Activated CD8-positive, alpha-beta T cell treated with anti-CD3 and anti-CD28 coated beads for 36 hours (primary cell): ENCODE results near the gene LRRIQ4. TPM values are rescaled to one million over a fixed set of nuclear protein-coding genes. Genes with fewer than 3 reads are reported as not detected.

Source experiments
- ATAC-seq: fragments of 200-7000 bp; cut with Tn5 transposase; one replicate; pipeline ENCODE4 v1.10.0; 2021; ENCODE audit warnings: mild to moderate bottlenecking, moderate library complexity
- CTCF ChIA-PET: fragments of 350-600 bp; sonication (Branson Sonifier 250); formaldehyde crosslinking; loops from one replicate; lab custom pipeline; 2021; ENCODE audit warnings: antibody characterized with exemption; lab: Charles Lee
- POLR2A ChIA-PET: fragments of 350-600 bp; sonication (Branson Sonifier 250); formaldehyde crosslinking; loops from one replicate; lab custom pipeline; 2021; ENCODE audit warnings: antibody characterized with exemption; lab: Charles Lee
- DNase-seq: peaks from one replicate; pipeline ENCODE4 v3.0.0-alpha.2; 2020
- H3K27ac Mint-ChIP-seq: one replicate; pipeline ENCODE4 v1.8.0; 2021; ENCODE audit warnings: mild to moderate bottlenecking, mixed read lengths
- H3K27me3 Mint-ChIP-seq: one replicate; pipeline ENCODE4 v1.8.0; 2021; ENCODE audit warnings: mixed read lengths
- H3K36me3 Mint-ChIP-seq: one replicate; pipeline ENCODE4 v1.8.0; 2021; ENCODE audit warnings: low read depth, mixed read lengths
- H3K4me1 Mint-ChIP-seq: one replicate; pipeline ENCODE4 v1.8.0; 2021; ENCODE audit warnings: low read depth, mixed read lengths
- H3K4me3 Mint-ChIP-seq: one replicate; pipeline ENCODE4 v1.8.0; 2021; ENCODE audit warnings: mild to moderate bottlenecking, moderate library complexity, mixed read lengths
- H3K9me3 Mint-ChIP-seq: one replicate; pipeline ENCODE4 v1.8.0; 2021; ENCODE audit warnings: mixed read lengths
- CTCF ChIP-seq: fragments of 200-600 bp; IDR thresholded peaks from one replicate; pipeline ENCODE4 v1.8.0; 2022; ENCODE audit warnings: antibody characterized with exemption, mild to moderate bottlenecking
- intact Hi-C: fragments of 100-400 bp; cut with micrococcal nuclease; formaldehyde crosslinking; loops from one replicate; pipeline ENCODE4 v1.10.0; 2022
- total RNA-seq, 2 experiments: library from RNA; stranded (reverse); gene quantifications; one replicate each; pipeline ENCODE4 v1.2.3, GENCODE V29; 2021

Gene LRRIQ4
- total RNA-seq, 2 experiments from 2014 or later: 0.18 TPM; not detected in 1

GRCh38 chr3:169781209-169781855 is 31.3 kb upstream of the LRRIQ4 start:
- POLR2A ChIA-PET: no interaction called here
- CTCF ChIA-PET: no interaction called here
- H3K4me1 Mint-ChIP-seq: peaks cover 40% of the 10 kb centered on the region

GRCh38 chr3:169787120-169787519 is 25.6 kb upstream of the LRRIQ4 start:
- Mint-ChIP-seq H3K36me3 (peaks cover 31% of the 10 kb centered on the region), H3K4me1 (peaks cover 15% of the 10 kb centered on the region), H3K27me3 (no peaks in the 10 kb centered on the region), H3K27ac (no peak overlapping the region), H3K4me3 (no peak overlapping the region), H3K9me3 (no peaks in the 10 kb centered on the region)
- no peak for TF ChIP-seq CTCF
- CTCF ChIA-PET: no interaction called here
- intact Hi-C loops: no loop called here
- DNase-seq: no peak
- no peak for ATAC-seq
- POLR2A ChIA-PET: no interaction called here

More at GRCh38 chr3:169781209-169781855, 31.3 kb upstream of the LRRIQ4 start:
- H3K27me3 Mint-ChIP-seq: no peaks in the 10 kb centered on the region
- H3K36me3 Mint-ChIP-seq: peaks cover 50% of the 10 kb centered on the region
- DNase-seq: no peak
- H3K9me3 Mint-ChIP-seq: no peaks in the 10 kb centered on the region
- no peak for TF ChIP-seq CTCF
- intact Hi-C loops: no loop called here
- no peak overlapping the region for H3K4me3 Mint-ChIP-seq
- no peak for ATAC-seq
- peak overlapping the region; percentile 84 for H3K27ac Mint-ChIP-seq

- no peak for ATAC-seq
- ChIA-PET POLR2A (no interaction called here), CTCF (no interaction called here)
- no peak for DNase-seq
- Mint-ChIP-seq H3K4me3 (no peak overlapping the region), H3K27me3 (no peaks in the 10 kb centered on the region), H3K36me3 (peaks cover 34% of the 10 kb centered on the region), H3K4me1 (peaks cover 15% of the 10 kb centered on the region), H3K27ac (no peak overlapping the region), H3K9me3 (no peaks in the 10 kb centered on the region)
- no peak for TF ChIP-seq CTCF
- intact Hi-C loops: no loop called here
These were observed 24.9 kb upstream of the LRRIQ4 start for GRCh38 chr3:169787791-169788190.

- POLR2A ChIA-PET: interaction anchor here (0.7 kb wide), 1 partner anchor 10 kb away, joined by 3 read pairs; no protein-coding TSS in a partner anchor
- H3K27me3 Mint-ChIP-seq: no peaks in the 10 kb centered on the region
- H3K4me1 Mint-ChIP-seq: peaks cover 15% of the 10 kb centered on the region
- ATAC-seq (no peak), DNase-seq (no peak)
- H3K27ac Mint-ChIP-seq: no peak overlapping the region
- intact Hi-C loops: no loop called here
- peaks cover 34% of the 10 kb centered on the region for H3K36me3 Mint-ChIP-seq
- TF ChIP-seq CTCF: no peak
- no peak overlapping the region for H3K4me3 Mint-ChIP-seq
- H3K9me3 Mint-ChIP-seq: no peaks in the 10 kb centered on the region
- CTCF ChIA-PET: interaction anchor here (1.4 kb wide), 1 partner anchor 7 kb away, joined by 3 read pairs; no protein-coding TSS in a partner anchor
These were observed 22.5 kb upstream of the LRRIQ4 start for GRCh38 chr3:169790219-169790618.

- no peak overlapping the region for H3K4me3 Mint-ChIP-seq
- no peak for ATAC-seq
- DNase-seq: no peak
- CTCF ChIA-PET: interaction anchor here (1.4 kb wide), 1 partner anchor 8 kb away, joined by 3 read pairs; no protein-coding TSS in a partner anchor
- no peaks in the 10 kb centered on the region for H3K27me3 Mint-ChIP-seq
- intact Hi-C loops: no loop called here
- TF ChIP-seq CTCF: no peak
- peaks cover 30% of the 10 kb centered on the region for H3K36me3 Mint-ChIP-seq
- H3K27ac Mint-ChIP-seq: no peak overlapping the region
- POLR2A ChIA-PET: interaction anchor here (0.7 kb wide), 1 partner anchor 11 kb away, joined by 3 read pairs; no protein-coding TSS in a partner anchor
- H3K4me1 Mint-ChIP-seq: peaks cover 15% of the 10 kb centered on the region
- H3K9me3 Mint-ChIP-seq: no peaks in the 10 kb centered on the region
These were observed 21.8 kb upstream of the LRRIQ4 start for GRCh38 chr3:169790687-169791429.
